GM19328 (cell line): ENCODE data around the gene ANXA10.
"Not testable (repeated sequence)": the region's sequence is repeated elsewhere in the genome, so short reads cannot be mapped to it uniquely, and the experiment has no call there.

Experiments
- ATAC-seq: cut with Tn5 transposase; IDR thresholded peaks from one replicate; pipeline ENCODE4 v1.9.1; 2021; ENCODE audit warnings: mild to moderate bottlenecking, moderate library complexity; ENCODE audit not compliant: unreplicated experiment

ANXA10 gene

DNA sequence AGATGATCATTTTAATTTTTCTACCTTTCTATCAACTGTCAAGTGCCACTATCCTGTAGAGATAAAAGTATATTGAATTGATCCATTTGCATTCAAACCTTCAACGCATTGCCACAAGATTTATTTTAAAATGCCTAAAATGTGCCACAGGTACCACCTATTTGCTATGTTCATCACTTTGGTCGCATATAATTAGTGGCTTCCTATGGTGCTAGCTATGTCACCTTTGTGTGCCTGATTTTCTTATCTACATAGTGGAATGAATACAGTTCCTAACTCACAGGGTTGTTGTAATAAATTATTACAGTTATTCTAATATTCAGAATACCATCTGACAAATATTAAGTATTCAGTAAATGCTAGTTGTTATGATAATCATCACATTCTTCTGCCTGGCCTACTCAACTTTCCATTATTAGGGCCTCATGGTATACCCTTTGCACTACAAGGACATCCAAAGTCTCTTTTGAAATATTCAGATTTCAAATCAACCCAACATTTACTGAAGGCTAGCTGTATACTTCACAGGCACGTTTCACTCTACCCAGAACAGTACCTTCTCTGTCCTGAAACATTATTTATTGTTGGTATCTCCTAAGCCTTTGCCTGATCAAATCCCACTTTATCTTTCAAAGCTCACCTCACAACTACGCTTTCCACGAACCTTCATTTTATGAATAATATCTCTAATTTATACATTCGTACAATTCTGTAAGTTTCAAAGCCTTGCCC is 62.4 kb downstream of the ANXA10 start:
- no peak for ATAC-seq

- ATAC-seq = no peak
Observed at GRCh38 chr4:168162604-168163003, 70.3 kb downstream of the ANXA10 start.

- no peak for ATAC-seq
Observed at GRCh38 chr4:168163106-168163505, 70.8 kb downstream of the ANXA10 start.

GRCh38 chr4:168164045-168164444 is 71.7 kb downstream of the ANXA10 start:
- ATAC-seq = no peak

DNA sequence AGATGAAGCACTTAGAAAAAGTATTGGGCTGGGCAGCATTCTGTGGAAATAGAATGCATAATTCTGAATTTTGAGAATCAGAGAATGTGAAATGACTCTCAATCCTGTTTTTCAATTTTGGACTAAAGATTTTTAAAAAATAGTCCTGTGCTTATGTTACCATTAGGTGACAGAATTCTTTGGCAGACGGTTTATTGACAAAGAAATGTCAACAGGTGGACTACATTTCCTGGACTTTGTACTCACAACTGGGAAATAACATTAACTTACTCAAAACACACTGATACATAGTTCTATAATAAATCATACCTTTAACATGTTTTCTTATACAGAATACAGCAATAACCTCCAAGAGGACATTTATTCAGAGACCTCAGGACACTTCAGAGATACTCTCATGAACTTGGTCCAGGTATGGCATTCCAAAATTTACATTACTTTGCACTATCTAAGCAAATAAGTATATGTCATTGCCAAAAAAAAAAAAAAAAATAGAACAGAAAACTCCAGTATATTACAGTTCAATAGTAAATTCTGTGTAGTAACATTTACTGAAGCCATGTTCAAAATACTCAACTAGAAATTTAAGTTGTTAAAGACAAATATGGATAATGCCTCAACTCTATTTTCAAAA is 72.7 kb downstream of the ANXA10 start:
- ATAC-seq = no peak

- no peak for ATAC-seq
Observed at GRCh38 chr4:168167714-168168284, 75.5 kb downstream of the ANXA10 start.

- no peak for ATAC-seq
Observed at GRCh38 chr4:168174308-168174707, 82.0 kb downstream of the ANXA10 start.

DNA sequence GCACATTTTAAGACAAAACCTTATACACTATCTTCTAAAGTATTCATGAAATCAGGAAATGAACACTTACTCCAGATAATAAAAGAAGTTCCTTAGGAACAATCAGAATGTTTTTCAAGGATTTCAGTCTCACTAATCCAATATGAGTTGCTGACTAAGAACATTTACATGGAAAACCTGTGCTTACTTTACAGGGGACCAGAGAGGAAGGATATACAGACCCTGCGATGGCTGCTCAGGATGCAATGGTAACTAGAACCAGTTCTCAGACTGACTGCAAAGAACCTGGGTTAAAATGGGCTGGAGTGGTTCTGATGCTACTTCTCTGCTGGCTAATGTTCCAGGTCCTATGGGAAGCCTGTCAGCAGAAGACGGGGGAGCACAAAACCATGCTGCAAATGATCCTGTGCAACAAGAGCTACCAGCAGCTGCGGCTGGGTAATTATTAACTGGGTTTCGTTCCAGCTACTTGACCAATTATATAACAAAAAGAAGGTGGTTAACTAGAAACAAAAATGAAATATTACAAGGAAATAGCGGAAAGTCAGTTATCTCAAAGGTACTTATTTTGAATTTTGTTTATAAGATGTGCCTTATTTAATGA is 85.3 kb downstream of the ANXA10 start:
- ATAC-seq = no peak

DNA sequence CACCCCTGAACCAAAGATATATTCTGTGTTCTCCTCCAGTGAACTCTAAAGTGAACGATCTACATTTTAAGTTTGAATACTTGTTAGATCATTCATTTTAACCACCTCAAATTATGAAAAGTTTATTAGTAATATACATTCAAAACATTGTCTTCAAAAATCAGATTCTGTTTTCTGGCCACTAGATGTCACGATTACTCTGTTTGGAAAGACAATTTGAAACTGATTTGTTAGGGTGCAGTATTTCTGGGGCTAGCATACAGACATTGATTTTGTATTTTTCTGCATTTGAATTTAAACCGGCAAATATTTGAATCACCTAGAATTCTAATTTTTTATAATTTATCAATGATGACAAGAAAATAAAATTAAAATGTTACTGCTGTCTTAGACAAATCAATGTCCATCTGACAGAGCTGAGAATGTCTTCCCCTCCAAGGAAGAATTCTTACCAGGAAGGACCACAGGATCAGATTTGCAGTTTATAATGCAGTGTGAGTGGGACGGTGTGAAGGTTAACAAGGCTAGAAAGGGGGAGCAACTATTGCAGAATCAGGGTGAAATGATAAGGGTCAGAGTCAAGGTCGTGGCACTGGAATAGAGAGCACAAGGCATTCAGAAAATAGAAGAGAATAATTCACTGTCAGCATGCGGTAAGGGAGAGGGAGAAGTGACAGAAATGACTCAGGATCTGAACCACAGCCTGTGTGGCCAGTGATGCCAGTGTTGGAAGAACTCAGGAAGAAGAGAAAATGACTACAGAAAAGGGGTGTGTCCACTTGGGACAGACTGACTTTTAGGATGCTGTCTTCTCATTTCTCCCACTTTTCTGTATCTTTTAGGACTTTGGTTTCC is 91.6 kb downstream of the ANXA10 start:
- ATAC-seq = no peak

DNA sequence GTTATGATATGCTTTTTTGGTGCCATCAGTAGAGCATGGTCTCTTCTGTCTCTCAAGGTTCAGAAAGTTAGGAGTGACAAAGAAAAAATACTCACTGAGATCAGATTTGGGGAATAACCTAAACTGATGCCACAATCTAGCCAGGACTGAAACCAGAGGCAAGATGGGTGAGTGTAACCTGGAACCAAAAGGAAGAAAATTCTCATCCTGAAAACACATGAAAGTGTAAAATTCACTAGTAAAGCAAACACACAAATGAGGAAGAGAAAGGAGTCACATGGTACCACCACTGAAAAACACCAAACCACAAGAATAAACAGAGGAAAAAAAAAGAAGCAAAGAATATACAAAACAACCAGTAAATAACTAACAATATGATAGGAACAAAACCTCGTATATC is 96.4 kb downstream of the ANXA10 start:
- ATAC-seq = peak; percentile 58

- no peak for ATAC-seq
Observed at GRCh38 chr4:168197926-168198325, 105.6 kb downstream of the ANXA10 start.

GRCh38 chr4:168199260-168199957 is 107.1 kb downstream of the ANXA10 start:
- no peak for ATAC-seq

- ATAC-seq = no peak
Observed at GRCh38 chr4:168200685-168201084, 108.3 kb downstream of the ANXA10 start.

GRCh38 chr4:168203233-168203911 is 111.0 kb downstream of the ANXA10 start:
- ATAC-seq = no peak

GRCh38 chr4:168208957-168209614 is 116.7 kb downstream of the ANXA10 start:
- ATAC-seq = no peak

DNA sequence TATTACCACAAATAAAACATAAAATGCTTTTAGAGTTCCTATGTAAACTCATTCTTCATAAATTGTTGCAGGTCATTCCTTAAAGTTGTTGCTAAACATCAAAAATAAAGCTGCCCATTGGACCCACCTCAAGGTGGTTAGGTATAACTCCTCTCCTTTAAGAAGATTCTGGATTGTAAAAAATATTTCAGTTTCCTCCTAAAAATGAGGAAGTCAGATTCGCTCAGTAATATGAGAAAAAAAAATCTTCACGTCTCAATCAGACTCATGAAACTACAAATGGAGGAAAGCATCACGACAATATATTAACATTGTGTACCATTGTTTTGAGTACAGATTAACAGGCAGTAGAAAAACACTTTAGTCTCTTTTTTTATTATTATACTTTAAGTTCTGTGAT is 120.3 kb downstream of the ANXA10 start:
- no peak for ATAC-seq

DNA sequence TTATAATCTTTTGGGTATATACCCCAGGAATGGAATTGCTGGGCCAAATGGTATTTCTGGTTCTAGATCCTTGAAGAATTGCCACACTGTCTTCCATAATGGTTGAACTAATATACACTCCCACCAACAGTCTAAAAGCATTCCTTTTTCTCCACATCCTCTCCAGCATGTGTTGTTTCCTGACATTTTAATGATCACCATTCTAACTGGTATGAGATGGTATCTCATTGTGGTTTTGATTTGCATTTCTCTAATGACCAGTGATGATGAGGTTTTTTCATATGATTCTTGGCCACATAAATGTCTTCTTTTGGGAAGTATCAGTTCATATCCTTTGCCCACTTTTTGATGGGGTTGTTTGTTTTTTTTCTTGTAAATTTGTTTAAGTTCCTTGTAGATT is 121.2 kb downstream of the ANXA10 start:
- ATAC-seq = not testable (repeated sequence)

DNA sequence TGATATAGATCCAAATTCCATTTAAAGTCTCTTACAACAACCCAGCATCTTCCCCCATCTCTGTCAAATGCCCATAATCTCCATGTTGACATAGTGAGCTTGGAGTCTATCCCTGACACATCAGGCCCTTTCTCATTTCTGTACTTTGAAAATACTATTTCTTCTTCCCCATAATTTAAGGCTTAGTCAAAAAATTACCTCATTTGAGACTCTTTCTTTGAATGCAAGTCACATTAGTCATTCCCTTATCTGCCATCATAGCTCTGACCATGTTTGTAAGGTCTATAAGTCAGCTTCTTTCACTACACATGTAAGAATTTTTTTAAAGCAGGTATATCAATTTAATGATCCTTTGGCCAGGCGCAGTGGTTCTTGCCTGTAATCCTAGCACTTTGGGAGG is 126.3 kb downstream of the ANXA10 start:
- no peak for ATAC-seq

- ATAC-seq = no peak
Observed at GRCh38 chr4:168220893-168221292, 128.6 kb downstream of the ANXA10 start.
